Activated CD8-positive, alpha-beta T cell treated with anti-CD3 and anti-CD28 coated beads for 36 hours (primary cell): ENCODE data around the gene ZNF790. TPM values are rescaled to one million over a fixed set of nuclear protein-coding genes. Genes with fewer than 3 reads are reported as not detected.

Experiments used
- ATAC-seq: fragments of 200-7000 bp; cut with Tn5 transposase; one replicate; pipeline ENCODE4 v1.10.0; 2021; ENCODE audit warnings: mild to moderate bottlenecking, moderate library complexity
- CTCF ChIA-PET: fragments of 350-600 bp; sonication (Branson Sonifier 250); formaldehyde crosslinking; loops from one replicate; lab custom pipeline; 2021; ENCODE audit warnings: antibody characterized with exemption; lab: Charles Lee
- POLR2A ChIA-PET: fragments of 350-600 bp; sonication (Branson Sonifier 250); formaldehyde crosslinking; loops from one replicate; lab custom pipeline; 2021; ENCODE audit warnings: antibody characterized with exemption; lab: Charles Lee
- DNase-seq: peaks from one replicate; pipeline ENCODE4 v3.0.0-alpha.2; 2020
- H3K27ac Mint-ChIP-seq: one replicate; pipeline ENCODE4 v1.8.0; 2021; ENCODE audit warnings: mild to moderate bottlenecking, mixed read lengths
- H3K27me3 Mint-ChIP-seq: one replicate; pipeline ENCODE4 v1.8.0; 2021; ENCODE audit warnings: mixed read lengths
- H3K36me3 Mint-ChIP-seq: one replicate; pipeline ENCODE4 v1.8.0; 2021; ENCODE audit warnings: low read depth, mixed read lengths
- H3K4me1 Mint-ChIP-seq: one replicate; pipeline ENCODE4 v1.8.0; 2021; ENCODE audit warnings: low read depth, mixed read lengths
- H3K4me3 Mint-ChIP-seq: one replicate; pipeline ENCODE4 v1.8.0; 2021; ENCODE audit warnings: mild to moderate bottlenecking, moderate library complexity, mixed read lengths
- H3K9me3 Mint-ChIP-seq: one replicate; pipeline ENCODE4 v1.8.0; 2021; ENCODE audit warnings: mixed read lengths
- CTCF ChIP-seq: fragments of 200-600 bp; IDR thresholded peaks from one replicate; pipeline ENCODE4 v1.8.0; 2022; ENCODE audit warnings: antibody characterized with exemption, mild to moderate bottlenecking
- intact Hi-C: fragments of 100-400 bp; cut with micrococcal nuclease; formaldehyde crosslinking; loops from one replicate; pipeline ENCODE4 v1.10.0; 2022
- total RNA-seq, 2 experiments: library from RNA; stranded (reverse); gene quantifications; one replicate each; pipeline ENCODE4 v1.2.3, GENCODE V29; 2021

ZNF790 gene
- total RNA-seq, 2 experiments from 2014 or later, result 8.9 to 9.7 TPM

- POLR2A ChIA-PET, result interaction anchor here (0.6 to 4.0 kb wide), 14 partner anchors 9 to 655 kb away, joined by 3 to 60 read pairs (median 4); partner anchors contain the start of genes ZNF566, ZNF790 and ZNF850
- peaks cover 50% of the 10 kb centered on the region for H3K36me3 Mint-ChIP-seq
- H3K9me3 Mint-ChIP-seq, result peaks cover 19% of the 10 kb centered on the region
- no peaks in the 10 kb centered on the region for H3K27me3 Mint-ChIP-seq
- peak; percentile 94 for DNase-seq
- CTCF ChIA-PET, result interaction anchor here (0.7 to 2.5 kb wide), 4 partner anchors 9 to 636 kb away, joined by 3 to 7 read pairs (median 3); partner anchors contain the start of genes ZNF565 and ZNF790
- ATAC-seq, result peak; percentile 90
- no peak for TF ChIP-seq CTCF
- intact Hi-C loops, result loop anchor here (10.0 kb wide), 1 partner anchor 75 kb away; the partner anchor contains the start of gene ZNF850
- no peak overlapping the region for H3K4me3 Mint-ChIP-seq
- peaks cover 18% of the 10 kb centered on the region for H3K4me1 Mint-ChIP-seq
- H3K27ac Mint-ChIP-seq, result no peak overlapping the region
Measured at GRCh38 chr19:36849701-36850558, 11.7 kb upstream of the ZNF790 start.

- no peaks in the 10 kb centered on the region for H3K27me3 Mint-ChIP-seq
- no peak overlapping the region for H3K27ac Mint-ChIP-seq
Measured at GRCh38 chr19:36847968-36848367, 9.8 kb upstream of the ZNF790 start.

GRCh38 chr19:36838784-36839324 is 667 bp upstream of the ZNF790 start:
- DNase-seq, result no peak
- Mint-ChIP-seq H3K4me3 (no peak overlapping the region), H3K4me1 (peaks cover 9% of the 10 kb centered on the region), H3K27me3 (no peaks in the 10 kb centered on the region), H3K36me3 (peaks cover 53% of the 10 kb centered on the region), H3K9me3 (peaks cover 25% of the 10 kb centered on the region), H3K27ac (no peak overlapping the region)
- ChIA-PET CTCF (interaction anchor here (1.9 kb wide), 1 partner anchor 11 kb away, joined by 7 read pairs; the partner anchor contains the start of gene ZNF345), POLR2A (interaction anchor here (0.6 to 5.2 kb wide), 4 partner anchors 11 to 628 kb away, joined by 5 to 60 read pairs (median 6); partner anchors contain the start of genes ZNF345 and ZNF850)
- intact Hi-C loops, result no loop called here
- no peak for TF ChIP-seq CTCF
- no peak for ATAC-seq

More at GRCh38 chr19:36847968-36848367, 9.8 kb upstream of the ZNF790 start:
- ATAC-seq (no peak), DNase-seq (no peak)
- ChIA-PET POLR2A (interaction anchor here (0.7 to 4.0 kb wide), 3 partner anchors 11 to 183 kb away, joined by 3 to 60 read pairs (median 4); partner anchors contain the start of gene ZNF790), CTCF (no interaction called here)
- TF ChIP-seq CTCF, result no peak
- intact Hi-C loops, result no loop called here
- H3K4me1 Mint-ChIP-seq, result peaks cover 14% of the 10 kb centered on the region
- peaks cover 12% of the 10 kb centered on the region for H3K9me3 Mint-ChIP-seq
- peaks cover 51% of the 10 kb centered on the region for H3K36me3 Mint-ChIP-seq
- H3K4me3 Mint-ChIP-seq, result no peak overlapping the region

- ChIA-PET POLR2A (interaction anchor here (0.6 to 5.2 kb wide), 12 partner anchors 9 to 632 kb away, joined by 3 to 60 read pairs (median 4); partner anchors contain the start of genes ZNF260, ZNF345, ZNF382 and ZNF529), CTCF (interaction anchor here (0.7 to 1.9 kb wide), 2 partner anchors 13 to 150 kb away, joined by 3 to 7 read pairs; partner anchors contain the start of gene ZNF345)
- no peak for ATAC-seq
- Mint-ChIP-seq H3K9me3 (peaks cover 33% of the 10 kb centered on the region), H3K4me1 (peaks cover 9% of the 10 kb centered on the region), H3K4me3 (no peak overlapping the region), H3K27me3 (no peaks in the 10 kb centered on the region), H3K36me3 (peaks cover 56% of the 10 kb centered on the region), H3K27ac (no peak overlapping the region)
- intact Hi-C loops, result no loop called here
- DNase-seq, result peak; percentile 22
- no peak for TF ChIP-seq CTCF
Measured at GRCh38 chr19:36837176-36837905, 846 bp downstream of the ZNF790 start.
